Uterus (tissue), 2 donors: ENCODE results near the gene PLEKHH3.

ENCODE experiments used
- CTCF ChIP-seq, 4 experiments: fragments of 200-600 bp in 2 of 4; fragments of 450-650 bp in 2 of 4; sonication (generic) in 2 of 4; IDR thresholded peaks; one replicate each; pipeline ENCODE4 v1.5.1; 2016 to 2019; ENCODE audit warnings: antibody characterized with exemption in 4 of 4, mild to moderate bottlenecking in 2 of 4, moderate library complexity in 1 of 4
- POLR2A ChIP-seq, 2 donors: fragments of 450-650 bp; IDR thresholded peaks; one replicate each; pipeline ENCODE4 v1.6.1; 2016; ENCODE audit warnings: antibody characterized with exemption in 2 of 2, mild to moderate bottlenecking in 1 of 2, moderate library complexity in 1 of 2

GRCh38 chr17:42697108-42697811 lies 20.5 kb upstream of the PLEKHH3 start:
- TF ChIP-seq POLR2A (IDR thresholded peaks at IDR 0.05) (no peak), CTCF (IDR thresholded peaks at IDR 0.05) (no peak)
